Measurements from ENCODE around the gene TYSND1. TPM values are rescaled to one million over a fixed set of nuclear protein-coding genes. Genes with fewer than 3 reads are reported as not detected.
A peak's percentile ranks its signal among the peaks of the same experiment; 100 is the strongest.

TYSND1 gene
- total RNA-seq, 1 donor from 2014 or later = 6.7 TPM

DNA sequence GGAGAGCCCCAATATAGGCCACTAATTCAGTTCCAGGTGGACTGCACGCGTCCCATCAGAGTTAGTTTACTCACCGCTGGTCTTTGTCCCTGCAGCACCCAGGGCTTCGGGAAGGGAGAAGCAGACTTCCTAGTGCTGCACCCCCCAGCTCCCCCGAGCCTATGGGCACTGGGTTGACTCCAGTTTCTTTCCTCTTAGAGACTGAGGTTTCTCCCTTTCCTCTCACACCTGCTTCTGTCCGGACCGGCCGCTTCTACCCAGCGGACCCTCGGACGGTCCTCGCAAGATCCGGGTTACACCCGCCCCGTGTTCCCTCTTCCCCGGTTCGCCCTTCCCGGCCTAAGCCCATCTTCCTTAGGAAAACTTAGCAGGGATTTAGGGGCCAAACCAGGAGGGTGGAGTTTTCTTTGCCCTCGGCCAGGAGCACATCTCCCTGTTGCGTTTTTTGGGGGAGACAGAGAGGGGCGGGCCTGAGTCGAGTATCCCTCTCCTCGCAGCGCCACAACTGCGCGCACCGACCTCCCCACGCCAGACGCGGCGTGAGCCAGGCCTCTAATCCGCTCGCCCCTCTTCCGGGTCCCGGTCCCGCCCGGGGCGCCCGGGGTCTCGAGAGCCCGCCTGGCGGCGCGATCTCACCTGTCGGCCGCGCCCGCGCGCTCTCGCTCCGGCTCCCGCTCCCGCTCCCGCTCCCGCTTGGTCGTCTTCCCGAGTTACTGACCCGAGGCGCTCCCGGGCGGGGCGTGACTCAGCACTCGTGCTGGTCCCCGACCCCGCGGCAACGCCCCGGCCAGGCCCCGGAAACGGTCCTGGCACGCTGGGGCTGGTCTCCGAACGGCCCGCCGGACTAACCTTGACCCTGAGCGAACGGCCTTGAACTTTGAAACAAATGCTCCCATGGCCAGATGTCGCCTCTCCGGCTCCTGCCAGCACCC, 14.1 kb downstream of the TYSND1 start, which contains the start of gene AIFM2:
AIFM2 (minus strand) TSS at position 728 of the 932 bp plus-strand sequence. CDS start 8,741 bp downstream, outside the sequence.
- peaks cover 12% of the 10 kb centered on the region for H3K27me3 Mint-ChIP-seq (ENCODE audit: unreplicated experiment)
- peaks cover 9% of the 10 kb centered on the region for H3K4me1 Mint-ChIP-seq (ENCODE audit: unreplicated experiment)
- peak within 1 kb of the TSS; percentile 84 for H3K4me3 Mint-ChIP-seq (ENCODE audit: unreplicated experiment)
- peak within 1 kb of the TSS; percentile 20 for H3K27ac Mint-ChIP-seq (ENCODE audit: unreplicated experiment)
- peaks cover 3% of the 10 kb centered on the region for H3K36me3 Mint-ChIP-seq (ENCODE audit: low read depth, unreplicated experiment)
- H3K9me3 Mint-ChIP-seq (ENCODE audit: unreplicated experiment) = no peaks in the 10 kb centered on the region
- DNase-seq (ENCODE audit: low spot score) = peak; percentile 37
- TF ChIP-seq CTCF (IDR thresholded peaks at IDR 0.05; ENCODE audit: unreplicated experiment) = no peak

DNA sequence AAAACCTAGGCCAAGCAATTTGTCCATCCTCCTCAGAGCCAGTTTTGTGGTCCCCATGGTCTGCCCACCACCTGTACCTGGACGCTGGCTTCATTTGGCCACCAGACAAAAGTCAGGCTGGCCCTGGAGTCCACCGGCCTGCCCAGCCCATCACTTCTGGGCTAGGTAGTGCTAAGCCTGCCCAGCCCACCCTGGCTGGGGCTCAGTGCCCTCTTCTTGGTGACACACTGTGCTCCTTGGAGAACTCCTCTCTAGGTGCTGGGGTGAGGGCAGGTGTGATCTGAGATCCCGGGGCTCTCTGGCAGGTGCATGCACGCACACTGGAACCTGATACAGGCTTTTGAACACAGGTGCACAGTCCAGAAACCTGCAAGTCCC, 15.0 kb downstream of the TYSND1 start:
- H3K36me3 Mint-ChIP-seq (ENCODE audit: low read depth, unreplicated experiment) = no peaks in the 10 kb centered on the region
- no peaks in the 10 kb centered on the region for H3K9me3 Mint-ChIP-seq (ENCODE audit: unreplicated experiment)
- DNase-seq (ENCODE audit: low spot score) = no peak
- no peak overlapping the region for H3K27ac Mint-ChIP-seq (ENCODE audit: unreplicated experiment)
- H3K4me3 Mint-ChIP-seq (ENCODE audit: unreplicated experiment) = no peak overlapping the region
- TF ChIP-seq CTCF (IDR thresholded peaks at IDR 0.05; ENCODE audit: unreplicated experiment) = no peak
- peaks cover 9% of the 10 kb centered on the region for H3K4me1 Mint-ChIP-seq (ENCODE audit: unreplicated experiment)
- H3K27me3 Mint-ChIP-seq (ENCODE audit: unreplicated experiment) = peaks cover 12% of the 10 kb centered on the region

DNA sequence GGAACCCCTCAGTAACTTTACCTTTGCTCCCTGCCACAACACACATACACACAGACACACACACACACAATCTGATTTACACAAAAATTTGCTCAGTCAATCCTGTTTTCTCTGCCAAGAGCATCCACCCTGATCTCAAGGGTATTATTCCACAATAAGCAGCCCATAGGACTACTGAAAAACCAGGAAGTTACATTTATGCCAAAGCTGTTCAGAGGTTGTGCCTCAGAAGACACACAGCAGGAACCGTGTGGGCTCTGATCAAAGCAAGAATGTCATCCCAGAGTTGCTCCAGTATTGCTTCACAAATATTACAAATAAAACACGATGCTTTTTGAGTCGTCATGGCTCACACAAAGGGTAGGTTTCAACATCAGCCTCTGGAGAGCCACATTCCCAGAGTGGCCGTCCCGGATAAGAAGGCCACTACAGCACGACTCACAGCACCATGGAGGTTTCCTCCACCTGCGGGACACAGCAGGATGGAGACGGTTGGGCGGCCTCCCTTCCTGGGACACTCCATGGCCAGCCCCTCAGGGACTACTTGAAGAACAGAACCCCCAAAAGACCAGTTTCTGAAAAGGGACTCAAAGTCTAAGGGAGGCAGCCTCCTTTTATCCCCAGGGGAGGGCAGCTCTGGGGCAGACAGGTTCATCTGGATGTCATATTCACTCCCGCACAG, 15.5 kb downstream of the TYSND1 start:
- H3K27me3 Mint-ChIP-seq (ENCODE audit: unreplicated experiment) = peaks cover 12% of the 10 kb centered on the region
- H3K4me3 Mint-ChIP-seq (ENCODE audit: unreplicated experiment) = peak overlapping the region; percentile 6
- no peak for TF ChIP-seq CTCF (IDR thresholded peaks at IDR 0.05; ENCODE audit: unreplicated experiment)
- H3K9me3 Mint-ChIP-seq (ENCODE audit: unreplicated experiment) = no peaks in the 10 kb centered on the region
- H3K4me1 Mint-ChIP-seq (ENCODE audit: unreplicated experiment) = peaks cover 9% of the 10 kb centered on the region
- no peak for DNase-seq (ENCODE audit: low spot score)
- H3K27ac Mint-ChIP-seq (ENCODE audit: unreplicated experiment) = no peak overlapping the region
- H3K36me3 Mint-ChIP-seq (ENCODE audit: low read depth, unreplicated experiment) = no peaks in the 10 kb centered on the region

GRCh38 chr10:70126700-70127395, 19.7 kb downstream of the TYSND1 start:
- Mint-ChIP-seq H3K4me1 (ENCODE audit: unreplicated experiment) (no peaks in the 10 kb centered on the region), H3K27me3 (ENCODE audit: unreplicated experiment) (peaks cover 4% of the 10 kb centered on the region), H3K9me3 (ENCODE audit: unreplicated experiment) (no peaks in the 10 kb centered on the region), H3K36me3 (ENCODE audit: low read depth, unreplicated experiment) (no peaks in the 10 kb centered on the region), H3K4me3 (ENCODE audit: unreplicated experiment) (no peak overlapping the region), H3K27ac (ENCODE audit: unreplicated experiment) (no peak overlapping the region)
- TF ChIP-seq CTCF (IDR thresholded peaks at IDR 0.05; ENCODE audit: unreplicated experiment) = no peak
- DNase-seq (ENCODE audit: low spot score) = no peak
